Mesenchymal stem cell (in vitro differentiated cells and primary cell): ENCODE measurements around the gene SLC30A2.

Source experiments
- DNase-seq: peaks from one replicate; pipeline ENCODE4 v3.0.0-alpha.2; 2013
- H2AFZ ChIP-seq: one replicate; pipeline ENCODE4 v1.6.1; 2013; ENCODE audit warnings: low read depth, mild to moderate bottlenecking, control low read depth, inconsistent platforms, low read length, moderate library complexity
- H2AK5ac ChIP-seq: 2 replicates; pipeline ENCODE4 v1.6.1; 2013; ENCODE audit warnings: low read length, moderate library complexity, mild to moderate bottlenecking, inconsistent platforms; ENCODE audit not compliant: severe bottlenecking
- H2BK120ac ChIP-seq: one replicate; pipeline ENCODE4 v1.6.1; 2013; ENCODE audit warnings: low read depth, mild to moderate bottlenecking, inconsistent platforms, low read length, moderate library complexity
- H2BK12ac ChIP-seq, 2 experiments: one replicate each; pipeline ENCODE4 v1.6.1; 2013; ENCODE audit warnings: inconsistent platforms in 2 of 2, low read length in 2 of 2, mild to moderate bottlenecking in 2 of 2, moderate library complexity in 2 of 2, control low read depth in 1 of 2
- H2BK15ac ChIP-seq: one replicate; pipeline ENCODE4 v1.6.1; 2013; ENCODE audit warnings: mild to moderate bottlenecking, low read depth, inconsistent platforms; ENCODE audit not compliant: poor library complexity, severe bottlenecking
- H2BK5ac ChIP-seq: 2 replicates; pipeline ENCODE4 v1.6.1; 2013; ENCODE audit warnings: low read depth, mild to moderate bottlenecking, low read length, control low read depth, inconsistent platforms; ENCODE audit not compliant: poor library complexity, severe bottlenecking
- H3K14ac ChIP-seq, 2 experiments: one replicate each; pipeline ENCODE4 v1.6.1; 2013; ENCODE audit warnings: inconsistent platforms in 2 of 2, low read length in 2 of 2, control low read depth in 1 of 2, mild to moderate bottlenecking in 1 of 2, moderate library complexity in 1 of 2
- H3K18ac ChIP-seq, 2 experiments: one replicate each; pipeline ENCODE4 v1.6.1; 2013; ENCODE audit warnings: inconsistent platforms in 2 of 2, low read length in 2 of 2, control low read depth in 1 of 2, low read depth in 1 of 2, mild to moderate bottlenecking in 1 of 2
- H3K23ac ChIP-seq, 2 experiments: one replicate each; pipeline ENCODE4 v1.6.1; 2013; ENCODE audit warnings: inconsistent platforms in 2 of 2, low read length in 2 of 2, mild to moderate bottlenecking in 2 of 2, moderate library complexity in 2 of 2, control low read depth in 1 of 2
- H3K27ac ChIP-seq: 2 replicates; pipeline ENCODE4 v1.5.1; 2013; ENCODE audit warnings: mild to moderate bottlenecking, moderate library complexity, low read length, control low read depth, inconsistent platforms; ENCODE audit not compliant: poor library complexity, severe bottlenecking
- H3K27me3 ChIP-seq, 2 experiments: 2 replicates each; pipeline versions ENCODE4 v1.6.1 to v1.7.0; 2013; ENCODE audit warnings: low read length in 2 of 2, mild to moderate bottlenecking in 2 of 2, moderate library complexity in 2 of 2, control low read depth in 1 of 2, inconsistent platforms in 1 of 2; ENCODE audit not compliant: control insufficient read depth in 1 of 2, insufficient read depth in 1 of 2
- H3K36me3 ChIP-seq, 2 experiments: 2 replicates each; pipeline versions ENCODE4 v1.6.1 to v1.7.0; 2013; ENCODE audit warnings: low read length in 2 of 2, control low read depth in 1 of 2, inconsistent platforms in 1 of 2, low read depth in 1 of 2, mild to moderate bottlenecking in 1 of 2; ENCODE audit not compliant: insufficient read depth in 2 of 2, control insufficient read depth in 1 of 2
- H3K4ac ChIP-seq, 2 experiments: one replicate each; pipeline ENCODE4 v1.6.1; 2013; ENCODE audit warnings: inconsistent platforms in 2 of 2, low read length in 2 of 2, mild to moderate bottlenecking in 2 of 2, moderate library complexity in 2 of 2, control low read depth in 1 of 2, low read depth in 1 of 2
- H3K4me1 ChIP-seq: 2 replicates; pipeline ENCODE4 v1.6.1; 2013; ENCODE audit warnings: low read depth, low read length, control low read depth; ENCODE audit not compliant: control insufficient read depth, insufficient read depth
- H3K4me2 ChIP-seq: 2 replicates; pipeline ENCODE4 v1.6.1; 2013; ENCODE audit warnings: low read length, mild to moderate bottlenecking, inconsistent platforms; ENCODE audit not compliant: poor library complexity, severe bottlenecking
- H3K4me3 ChIP-seq, 2 experiments: 2 replicates each; pipeline versions ENCODE4 v1.5.1 to v1.7.0; 2013; ENCODE audit warnings: low read length in 2 of 2, mild to moderate bottlenecking in 2 of 2, control low read depth in 1 of 2, low read depth in 1 of 2; ENCODE audit not compliant: insufficient read depth in 1 of 2
- H3K79me1 ChIP-seq: replicated peaks from 2 replicates; pipeline ENCODE4 v1.6.1; 2013; ENCODE audit warnings: mild to moderate bottlenecking, control low read depth, low read length, inconsistent platforms; ENCODE audit not compliant: poor library complexity, severe bottlenecking
- H3K9ac ChIP-seq: 2 replicates; pipeline ENCODE4 v1.7.0; 2013; ENCODE audit warnings: mild to moderate bottlenecking, low read length, moderate library complexity
- H3K9me3 ChIP-seq: 2 replicates; pipeline ENCODE4 v1.7.0; 2013; ENCODE audit warnings: mild to moderate bottlenecking, low read length; ENCODE audit not compliant: control insufficient read depth
- H4K8ac ChIP-seq: one replicate; pipeline ENCODE4 v1.6.1; 2013; ENCODE audit warnings: inconsistent platforms, mild to moderate bottlenecking, low read length, moderate library complexity
- H4K91ac ChIP-seq: one replicate; pipeline ENCODE4 v1.6.1; 2013; ENCODE audit warnings: mild to moderate bottlenecking, low read length, inconsistent platforms
- WGBS: methylation state at CpG from one replicate; pipeline ENCODE4 v1.1.7; 2013; ENCODE audit warnings: mixed read lengths; 5-methylcytosine and 5-hydroxymethylcytosine counted together

SLC30A2 gene

DNA sequence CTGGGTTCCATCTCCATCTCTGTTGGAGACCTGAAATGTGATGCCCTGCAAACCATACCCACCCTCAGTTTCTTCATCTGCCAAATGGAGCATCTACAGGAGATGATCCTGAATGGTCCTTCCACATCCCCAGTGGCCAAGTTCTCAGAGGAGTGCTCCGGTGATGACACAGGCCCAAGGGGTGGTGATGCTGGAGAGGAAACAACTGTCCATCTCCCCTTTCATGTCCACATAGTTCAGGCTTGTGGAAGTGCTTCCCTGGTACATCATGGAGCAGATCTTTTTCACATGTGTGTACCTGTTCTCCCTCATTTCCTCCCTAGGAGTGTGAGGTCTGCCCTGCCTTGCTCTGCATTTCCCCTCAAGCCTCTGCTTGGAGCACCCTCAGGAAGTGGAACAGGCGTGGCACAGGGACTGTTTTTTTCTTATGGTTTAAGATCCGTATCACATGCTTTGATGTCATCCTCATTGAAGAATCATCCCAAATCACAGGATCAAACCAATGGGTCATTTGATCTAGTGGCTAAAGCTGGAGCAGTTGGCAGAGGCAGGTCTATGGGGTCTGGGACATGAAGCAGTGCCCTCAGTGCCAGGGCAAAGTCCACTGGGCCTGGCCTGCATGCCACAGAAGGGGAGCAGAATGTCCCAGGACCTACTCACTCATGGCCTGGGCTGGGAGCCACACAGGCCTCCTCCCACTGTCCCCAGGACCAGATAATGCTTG lies 29.7 kb upstream of the SLC30A2 start:
- Histone ChIP-seq H3K27ac (no peak overlapping the region), H4K8ac (no peak overlapping the region), H2BK5ac (no peak overlapping the region), H3K4ac (no peak overlapping the region), H2BK120ac (no peak overlapping the region), H3K18ac (no peak overlapping the region), H3K9ac (no peak overlapping the region), H3K14ac (no peak overlapping the region), H3K36me3 (no peaks in the 10 kb centered on the region), H2BK12ac (no peak overlapping the region), H3K27me3 (peaks cover 37 to 63% of the 10 kb centered on the region in 2 experiments), H3K79me1 (no peaks in the 10 kb centered on the region), H2AK5ac (no peak overlapping the region), H3K9me3 (no peaks in the 10 kb centered on the region), H3K4me2 (no peak overlapping the region), H3K23ac (no peak overlapping the region), H3K4me1 (no peaks in the 10 kb centered on the region), H2AFZ (no peak overlapping the region), H2BK15ac (no peak overlapping the region), H3K4me3 (no peak overlapping the region), H4K91ac (no peak overlapping the region)
- no peak for DNase-seq
- 93% methylated on average over 3 of the region's 3 CpGs for WGBS

DNA sequence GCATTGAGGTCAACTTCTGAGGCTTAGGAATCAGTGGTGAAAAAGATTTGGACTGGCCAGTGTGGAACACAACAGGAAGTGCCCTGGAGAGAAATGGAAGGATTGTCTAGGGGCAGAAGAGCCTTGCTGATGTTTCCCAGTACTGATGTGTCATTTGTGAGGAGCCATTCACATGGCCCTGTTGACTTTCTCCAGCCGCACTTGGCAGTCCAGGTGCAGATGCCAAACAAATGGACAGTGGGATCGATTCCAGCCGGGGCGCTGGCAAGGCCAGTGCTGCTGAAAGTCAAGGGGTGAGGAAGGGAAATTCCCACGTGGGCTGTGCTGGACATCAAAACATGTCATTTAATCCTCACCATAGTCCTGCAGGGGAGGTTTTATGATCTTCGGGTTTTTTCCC lies 26.4 kb upstream of the SLC30A2 start:
- no peak overlapping the region for H2AFZ ChIP-seq
- no peak overlapping the region for H2AK5ac ChIP-seq
- H2BK5ac ChIP-seq = no peak overlapping the region
- WGBS = 59% methylated on average over 6 of the region's 6 CpGs
- no peak overlapping the region for H3K4me2 ChIP-seq
- no peaks in the 10 kb centered on the region for H3K9me3 ChIP-seq
- no peak for DNase-seq
- H3K4ac ChIP-seq = no peak overlapping the region
- no peak overlapping the region for H2BK15ac ChIP-seq
- H4K8ac ChIP-seq = no peak overlapping the region
- H4K91ac ChIP-seq = no peak overlapping the region
- no peak overlapping the region for H3K4me3 ChIP-seq
- H3K23ac ChIP-seq = no peak overlapping the region
- no peak overlapping the region for H3K14ac ChIP-seq
- no peak overlapping the region for H2BK120ac ChIP-seq
- H3K27ac ChIP-seq = no peak overlapping the region
- peaks cover 5% of the 10 kb centered on the region for H3K4me1 ChIP-seq
- no peak overlapping the region for H3K9ac ChIP-seq
- H3K79me1 ChIP-seq = no peaks in the 10 kb centered on the region
- H2BK12ac ChIP-seq = no peak overlapping the region
- no peaks in the 10 kb centered on the region for H3K36me3 ChIP-seq
- peaks cover 52 to 71% of the 10 kb centered on the region in 2 experiments for H3K27me3 ChIP-seq
- no peak overlapping the region for H3K18ac ChIP-seq

DNA sequence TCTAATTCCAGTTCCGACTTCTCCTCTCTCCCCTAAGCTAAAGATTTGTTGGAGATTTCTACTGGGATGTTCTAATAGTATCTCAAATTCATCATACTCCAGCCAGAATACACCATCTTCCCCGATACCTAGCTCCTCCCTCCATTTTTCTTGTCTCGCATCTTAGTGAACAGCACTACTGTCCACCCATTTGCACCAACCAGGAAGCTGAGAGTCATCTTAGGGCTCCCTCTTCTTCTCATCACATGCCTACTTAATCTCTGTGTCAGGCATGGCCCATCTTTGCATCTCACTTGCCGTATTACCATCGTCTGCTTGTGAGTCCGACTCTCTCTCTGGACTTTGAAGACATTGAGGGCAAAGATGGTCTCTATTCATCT lies 25.0 kb upstream of the SLC30A2 start:
- Histone ChIP-seq H2BK5ac (no peak overlapping the region), H4K91ac (no peak overlapping the region), H3K18ac (no peak overlapping the region), H4K8ac (no peak overlapping the region), H2BK15ac (no peak overlapping the region), H3K4ac (no peak overlapping the region), H3K14ac (no peak overlapping the region), H3K4me2 (no peak overlapping the region), H3K36me3 (no peaks in the 10 kb centered on the region), H3K9me3 (no peaks in the 10 kb centered on the region), H3K79me1 (no peaks in the 10 kb centered on the region), H2BK12ac (no peak overlapping the region), H3K27ac (no peak overlapping the region), H2BK120ac (no peak overlapping the region), H3K4me1 (peaks cover 8% of the 10 kb centered on the region), H3K9ac (no peak overlapping the region), H2AFZ (no peak overlapping the region), H3K27me3 (peaks cover 54 to 84% of the 10 kb centered on the region in 2 experiments), H2AK5ac (no peak overlapping the region), H3K23ac (no peak overlapping the region), H3K4me3 (no peak overlapping the region)
- WGBS = 97% methylated on average over 6 of the region's 6 CpGs
- no peak for DNase-seq

DNA sequence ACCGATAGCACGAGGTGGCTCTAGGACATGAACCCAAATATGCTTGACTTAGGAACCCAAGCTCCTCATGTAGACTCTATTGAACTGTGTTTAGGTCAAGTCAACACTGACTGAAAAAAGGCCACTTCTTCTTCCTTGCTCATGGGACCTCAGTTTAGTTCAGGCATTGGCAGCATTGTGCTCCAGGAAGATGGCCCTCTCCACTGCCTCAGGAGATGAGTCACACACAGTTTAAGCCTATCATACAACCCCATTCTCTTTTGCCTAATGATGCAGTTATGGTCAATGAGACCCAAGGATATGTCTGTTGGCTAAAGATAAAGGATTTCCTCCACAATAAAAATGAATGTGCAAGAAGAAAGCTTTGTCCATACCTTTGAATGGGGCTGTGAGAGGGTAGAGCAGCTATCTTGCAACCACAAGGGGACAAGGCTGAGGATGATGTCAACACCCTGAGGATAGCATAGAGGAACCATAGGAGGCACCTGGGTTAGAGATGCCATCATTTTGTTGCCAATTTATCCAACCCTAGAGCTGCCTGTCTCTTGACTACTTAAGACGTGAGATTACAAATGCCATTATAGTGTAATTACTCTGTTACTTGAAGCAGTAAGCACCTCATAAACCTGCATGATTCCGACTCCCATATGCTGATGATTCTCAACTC lies 24.5 kb upstream of the SLC30A2 start:
- H3K36me3 ChIP-seq = no peaks in the 10 kb centered on the region
- H3K18ac ChIP-seq = no peak overlapping the region
- H3K9ac ChIP-seq = no peak overlapping the region
- H3K14ac ChIP-seq = no peak overlapping the region
- peaks cover 8% of the 10 kb centered on the region for H3K4me1 ChIP-seq
- H2BK15ac ChIP-seq = no peak overlapping the region
- H2BK12ac ChIP-seq = no peak overlapping the region
- no peak overlapping the region for H2AFZ ChIP-seq
- no peak for DNase-seq
- peaks cover 51 to 86% of the 10 kb centered on the region in 2 experiments for H3K27me3 ChIP-seq
- H3K4ac ChIP-seq = no peak overlapping the region
- no peak overlapping the region for H4K91ac ChIP-seq
- no peak overlapping the region for H4K8ac ChIP-seq
- H2AK5ac ChIP-seq = no peak overlapping the region
- 80% methylated on average over 3 of the region's 4 CpGs for WGBS
- H3K23ac ChIP-seq = no peak overlapping the region
- H3K4me3 ChIP-seq = no peak overlapping the region
- H2BK120ac ChIP-seq = no peak overlapping the region
- H3K79me1 ChIP-seq = no peaks in the 10 kb centered on the region
- H3K27ac ChIP-seq = no peak overlapping the region
- H2BK5ac ChIP-seq = no peak overlapping the region
- H3K9me3 ChIP-seq = no peaks in the 10 kb centered on the region
- H3K4me2 ChIP-seq = no peak overlapping the region
